H9 (cell line): ENCODE results near the gene MAP1B. TPM values are rescaled to one million over a fixed set of nuclear protein-coding genes. Genes with fewer than 3 reads are reported as not detected.

Experiments
- DNase-seq: peaks from one replicate; pipeline ENCODE4 v3.0.0-alpha.2; 2017
- H2AFZ ChIP-seq: one replicate; pipeline ENCODE4 v1.6.1; 2013; ENCODE audit warnings: mild to moderate bottlenecking, low read length, control low read depth, moderate library complexity
- H2AK5ac ChIP-seq: 2 replicates; pipeline ENCODE4 v1.6.1; 2013; ENCODE audit warnings: low read length, control low read depth, mixed read lengths; ENCODE audit not compliant: insufficient read length
- H2BK120ac ChIP-seq: one replicate; pipeline ENCODE4 v1.6.1; 2013; ENCODE audit warnings: low read depth, mild to moderate bottlenecking, low read length, control low read depth, inconsistent platforms; ENCODE audit not compliant: poor library complexity, severe bottlenecking
- H2BK12ac ChIP-seq: 2 replicates; pipeline ENCODE4 v1.6.1; 2013; ENCODE audit warnings: low read length, control low read depth, mixed read lengths, low read depth; ENCODE audit not compliant: insufficient read length
- H2BK15ac ChIP-seq: 2 replicates; pipeline ENCODE4 v1.6.1; 2013; ENCODE audit warnings: low read depth, low read length, control low read depth
- H2BK20ac ChIP-seq: one replicate; pipeline ENCODE4 v1.6.1; 2013; ENCODE audit warnings: low read depth, mild to moderate bottlenecking, low read length, control low read depth, inconsistent platforms; ENCODE audit not compliant: poor library complexity, severe bottlenecking
- H2BK5ac ChIP-seq: 2 replicates; pipeline ENCODE4 v1.6.1; 2013; ENCODE audit warnings: low read length, control low read depth, mixed read lengths; ENCODE audit not compliant: insufficient read length
- H3K14ac ChIP-seq: 2 replicates; pipeline ENCODE4 v1.6.1; 2013; ENCODE audit warnings: low read length, control low read depth; ENCODE audit not compliant: insufficient read depth
- H3K18ac ChIP-seq: 2 replicates; pipeline ENCODE4 v1.6.1; 2013; ENCODE audit warnings: low read depth, mild to moderate bottlenecking, mixed read lengths, low read length, control low read depth; ENCODE audit not compliant: insufficient read length
- H3K23ac ChIP-seq: 2 replicates; pipeline ENCODE4 v1.6.1; 2013; ENCODE audit warnings: low read length, control low read depth, mixed read lengths, low read depth; ENCODE audit not compliant: insufficient read length
- H3K23me2 ChIP-seq: 2 replicates; pipeline ENCODE4 v1.6.1; 2013; ENCODE audit warnings: low read depth, mild to moderate bottlenecking, mixed read lengths, low read length, control low read depth; ENCODE audit not compliant: insufficient read length, poor library complexity, severe bottlenecking
- H3K27ac ChIP-seq: 2 replicates; pipeline ENCODE4 v1.5.1; 2013; ENCODE audit warnings: low read length, control low read depth, mixed read lengths, low read depth; ENCODE audit not compliant: insufficient read length
- H3K27me3 ChIP-seq: 2 replicates; pipeline ENCODE4 v1.6.1; 2013; ENCODE audit warnings: low read length, control low read depth, inconsistent platforms; ENCODE audit not compliant: insufficient read depth
- H3K4ac ChIP-seq: 2 replicates; pipeline ENCODE4 v1.6.1; 2013; ENCODE audit warnings: low read depth, mild to moderate bottlenecking, control low read depth, inconsistent platforms, low read length, moderate library complexity
- H3K4me1 ChIP-seq: 2 replicates; pipeline ENCODE4 v1.6.1; 2013; ENCODE audit warnings: low read length, control low read depth, inconsistent platforms; ENCODE audit not compliant: insufficient read depth
- H3K4me2 ChIP-seq: 2 replicates; pipeline ENCODE4 v1.6.1; 2013; ENCODE audit warnings: low read length, control low read depth, mixed read lengths; ENCODE audit not compliant: insufficient read length, insufficient read depth
- H3K56ac ChIP-seq: 2 replicates; pipeline ENCODE4 v1.6.1; 2013; ENCODE audit warnings: low read depth, mild to moderate bottlenecking, mixed read lengths, low read length, control low read depth; ENCODE audit not compliant: insufficient read length
- H3K79me1 ChIP-seq: 2 replicates; pipeline ENCODE4 v1.6.1; 2013; ENCODE audit warnings: low read depth, mild to moderate bottlenecking, moderate library complexity, low read length, control low read depth, inconsistent platforms; ENCODE audit not compliant: insufficient read depth, poor library complexity, severe bottlenecking
- H3K79me2 ChIP-seq: 2 replicates; pipeline ENCODE4 v1.6.1; 2013; ENCODE audit warnings: low read length, control low read depth, inconsistent platforms; ENCODE audit not compliant: insufficient read depth
- H3K9ac ChIP-seq: 2 replicates; pipeline ENCODE4 v1.6.1; 2013; ENCODE audit warnings: low read length, control low read depth, mixed read lengths; ENCODE audit not compliant: insufficient read length; ENCODE audit errors: extremely low read depth
- H3K9me3 ChIP-seq: one replicate; pipeline ENCODE4 v1.6.1; 2013; ENCODE audit warnings: low read depth, low read length, inconsistent platforms; ENCODE audit not compliant: control insufficient read depth
- H3T11ph ChIP-seq: one replicate; pipeline ENCODE4 v1.6.1; 2013; ENCODE audit warnings: mild to moderate bottlenecking, low read length, control low read depth, inconsistent platforms
- H4K20me1 ChIP-seq: one replicate; pipeline ENCODE4 v1.6.1; 2013; ENCODE audit not compliant: control insufficient read depth, insufficient read length, insufficient read depth
- H4K5ac ChIP-seq: 2 replicates; pipeline ENCODE4 v1.6.1; 2013; ENCODE audit warnings: low read depth, mild to moderate bottlenecking, mixed read lengths, low read length, control low read depth; ENCODE audit not compliant: insufficient read length
- H4K8ac ChIP-seq: replicated peaks from 2 replicates; pipeline ENCODE4 v1.6.1; 2013; ENCODE audit warnings: low read length, control low read depth, mixed read lengths, low read depth; ENCODE audit not compliant: insufficient read length
- H4K91ac ChIP-seq: 2 replicates; pipeline ENCODE4 v1.6.1; 2013; ENCODE audit warnings: low read depth, mild to moderate bottlenecking, moderate library complexity, mixed read lengths, low read length, control low read depth; ENCODE audit not compliant: insufficient read length
- H3K27ac Mint-ChIP-seq, 3 experiments: 2 replicates in 2 of 3; 3 replicates in 1 of 3; pipeline ENCODE4 v1.8.0; 2020 to 2021; ENCODE audit warnings: mixed read lengths in 3 of 3, mild to moderate bottlenecking in 1 of 3, moderate library complexity in 1 of 3
- H3K27me3 Mint-ChIP-seq: 2 replicates; pipeline ENCODE4 v1.8.0; 2021; ENCODE audit warnings: low read depth, mild to moderate bottlenecking, moderate library complexity, mixed read lengths
- H3K36me3 Mint-ChIP-seq, 3 experiments: 2 replicates in 2 of 3; 3 replicates in 1 of 3; pipeline ENCODE4 v1.8.0; 2020 to 2021; ENCODE audit warnings: low read depth in 3 of 3, mixed read lengths in 3 of 3; ENCODE audit not compliant: insufficient read depth in 1 of 3
- H3K4me1 Mint-ChIP-seq, 2 experiments: 2 replicates each; pipeline ENCODE4 v1.8.0; 2020; ENCODE audit warnings: mixed read lengths in 2 of 2
- H3K4me3 Mint-ChIP-seq, 2 experiments: 2 replicates in 1 of 2; 3 replicates in 1 of 2; pipeline ENCODE4 v1.8.0; 2020 to 2021; ENCODE audit warnings: mild to moderate bottlenecking in 2 of 2, mixed read lengths in 2 of 2, moderate library complexity in 1 of 2
- H3K9me3 Mint-ChIP-seq, 2 experiments: 2 replicates in 1 of 2; 3 replicates in 1 of 2; pipeline ENCODE4 v1.8.0; 2020; ENCODE audit warnings: mild to moderate bottlenecking in 2 of 2, mixed read lengths in 2 of 2, moderate library complexity in 1 of 2
- CTCF ChIP-seq: fragments of 200-600 bp; sonication (generic); conservative IDR thresholded peaks from 3 replicates; pipeline ENCODE4 v1.8.0; 2021; ENCODE audit warnings: antibody characterized with exemption, mild to moderate bottlenecking
- WGBS: extraction: QIAGEN DNeasy Blood & Tissue Kit; methylation state at CpG from one replicate; pipeline ENCODE4 v1.1.7; 2013; ENCODE audit warnings: missing lambda C conversion rate, low lambda C conversion rate, mixed read lengths; ENCODE audit not compliant: insufficient read length; ENCODE audit errors: extremely low coverage; 5-methylcytosine and 5-hydroxymethylcytosine counted together
- total RNA-seq: library from RNA; stranded (reverse); gene quantifications from 2 replicates; pipeline ENCODE4 v1.2.1, GENCODE V29; 2021

MAP1B gene
- total RNA-seq, 1 experiment from 2014 or later, result 67.5 TPM

- Histone ChIP-seq H4K20me1 (no peaks in the 10 kb centered on the region), H3K4me2 (no peak overlapping the region), H3K23ac (no peak overlapping the region), H2BK5ac (no peak overlapping the region), H4K8ac (no peak overlapping the region), H3K79me2 (no peaks in the 10 kb centered on the region), H3K23me2 (no peaks in the 10 kb centered on the region), H3K4ac (no peak overlapping the region), H3K79me1 (no peaks in the 10 kb centered on the region), H3K9ac (no peak overlapping the region), H2BK15ac (no peak overlapping the region), H2BK12ac (no peak overlapping the region), H3K9me3 (no peaks in the 10 kb centered on the region), H3K18ac (no peak overlapping the region), H2AK5ac (no peak overlapping the region), H3K27ac (no peak overlapping the region), H3K14ac (no peak overlapping the region), H4K5ac (no peak overlapping the region), H2AFZ (no peak overlapping the region), H3K4me1 (no peaks in the 10 kb centered on the region; the same call in 1 of the 2 replicates), H4K91ac (no peak overlapping the region), H2BK120ac (no peak overlapping the region), H3K27me3 (no peaks in the 10 kb centered on the region), H2BK20ac (no peak overlapping the region), H3K56ac (no peak overlapping the region), H3T11ph (no peak overlapping the region)
- WGBS, result no CpG with 5 or more reads among the region's 4 CpGs
- peaks cover 11% of the 10 kb centered on the region for H3K27me3 Mint-ChIP-seq
- TF ChIP-seq CTCF, result no peak
- H3K9me3 Mint-ChIP-seq, result no peaks in the 10 kb centered on the region; a peak in 1 of 5 replicates
- H3K4me3 Mint-ChIP-seq, result no peak overlapping the region
- DNase-seq, result no peak
- peaks cover 33 to 34% of the 10 kb centered on the region in 2 experiments for H3K4me1 Mint-ChIP-seq
- H3K36me3 Mint-ChIP-seq, result peaks cover 15 to 22% (median 16%) of the 10 kb centered on the region in 3 experiments; a peak in 6 of 7 replicates
- no peak overlapping the region for H3K27ac Mint-ChIP-seq
These were observed 106.9 kb downstream of the MAP1B start for GRCh38 chr5:72214168-72214567.
